DND-41 (cell line): ENCODE measurements around the gene ULK2.
"Not testable (repeated sequence)": the region's sequence is repeated elsewhere in the genome, so short reads cannot be mapped to it uniquely, and the experiment has no call there.

Source experiments
- ATAC-seq: fragments of 200-7000 bp; cut with Tn5 transposase; 3 replicates; pipeline ENCODE4 v1.9.1; 2021; ENCODE audit warnings: low read depth; ENCODE audit not compliant: insufficient read depth
- DNase-seq: peaks from one replicate; pipeline ENCODE4 v3.0.0-alpha.2; 2020
- H2AFZ ChIP-seq: 2 replicates; pipeline ENCODE4 v1.6.0; 2012; ENCODE audit warnings: low read depth, low read length
- H3K27ac ChIP-seq: 2 replicates; pipeline ENCODE4 v1.5.1; 2012; ENCODE audit warnings: low read length, inconsistent platforms
- H3K27me3 ChIP-seq: fragments of 200-600 bp; sonication (generic); 2 replicates; pipeline ENCODE4 v1.6.0; 2012; ENCODE audit warnings: low read length, mild to moderate bottlenecking, inconsistent platforms; ENCODE audit not compliant: insufficient read depth, poor library complexity
- H3K36me3 ChIP-seq: 2 replicates; pipeline ENCODE4 v1.5.1; 2012; ENCODE audit warnings: low read length, inconsistent platforms; ENCODE audit not compliant: insufficient read depth
- H3K4me1 ChIP-seq: 2 replicates; pipeline ENCODE4 v1.5.1; 2012; ENCODE audit warnings: mild to moderate bottlenecking, low read length; ENCODE audit not compliant: insufficient read depth
- H3K4me2 ChIP-seq: 2 replicates; pipeline ENCODE4 v1.6.0; 2012; ENCODE audit warnings: mild to moderate bottlenecking, moderate library complexity, low read length, inconsistent platforms; ENCODE audit not compliant: insufficient read depth
- H3K4me3 ChIP-seq, 2 experiments: fragments of 200-600 bp in 1 of 2; shearing (Covaris generic) in 1 of 2; 2 replicates each; pipeline ENCODE4 v1.5.1; 2012 to 2016; ENCODE audit warnings: inconsistent platforms in 2 of 2, low read length in 2 of 2, mild to moderate bottlenecking in 2 of 2, low read depth in 1 of 2, moderate library complexity in 1 of 2
- H3K79me2 ChIP-seq: 2 replicates; pipeline ENCODE4 v1.6.0; 2012; ENCODE audit warnings: low read length, inconsistent platforms; ENCODE audit not compliant: insufficient read depth
- H3K9ac ChIP-seq: 2 replicates; pipeline ENCODE4 v1.6.0; 2012; ENCODE audit warnings: low read depth, mild to moderate bottlenecking, inconsistent platforms, low read length, moderate library complexity
- H3K9me3 ChIP-seq: 2 replicates; pipeline ENCODE4 v1.5.1; 2012; ENCODE audit warnings: low read length, moderate library complexity, mild to moderate bottlenecking, inconsistent platforms; ENCODE audit not compliant: insufficient read depth, severe bottlenecking
- H4K20me1 ChIP-seq: 2 replicates; pipeline ENCODE4 v1.6.0; 2012; ENCODE audit warnings: low read length; ENCODE audit not compliant: insufficient read depth
- CTCF ChIP-seq: IDR thresholded peaks from 2 replicates; pipeline ENCODE4 v1.5.1; 2012; ENCODE audit warnings: borderline replicate concordance, low read length, moderate library complexity, mild to moderate bottlenecking; ENCODE audit not compliant: poor library complexity, severe bottlenecking; ENCODE audit errors: extremely low read depth
- EZH2 ChIP-seq: IDR thresholded peaks from 3 replicates; pipeline ENCODE4 v1.6.1; 2012; ENCODE audit warnings: borderline replicate concordance, low read depth, mild to moderate bottlenecking, moderate library complexity, low read length, inconsistent platforms; ENCODE audit not compliant: severe bottlenecking

The ULK2 gene

GRCh38 chr17:19867079-19867328 lies 732 bp downstream of the ULK2 start:
- no peak overlapping the region for H2AFZ ChIP-seq

GRCh38 chr17:19865021-19865420 lies 2.7 kb downstream of the ULK2 start:
- H3K36me3 ChIP-seq, result no peaks in the 10 kb centered on the region
- no peak overlapping the region for H2AFZ ChIP-seq
- no peaks in the 10 kb centered on the region for H3K27me3 ChIP-seq
- H3K79me2 ChIP-seq, result no peaks in the 10 kb centered on the region
- no peak overlapping the region for H3K4me3 ChIP-seq
- no peak for DNase-seq
- no peaks in the 10 kb centered on the region for H3K9me3 ChIP-seq
- no peak for ATAC-seq
- no peak overlapping the region for H3K27ac ChIP-seq
- TF ChIP-seq CTCF (no peak), EZH2 (no peak)
- no peaks in the 10 kb centered on the region for H4K20me1 ChIP-seq
- H3K9ac ChIP-seq, result no peak overlapping the region
- H3K4me1 ChIP-seq, result no peaks in the 10 kb centered on the region
- no peak overlapping the region for H3K4me2 ChIP-seq

More at GRCh38 chr17:19867079-19867328, 732 bp downstream of the ULK2 start:
- H4K20me1 ChIP-seq, result no peaks in the 10 kb centered on the region
- H3K27ac ChIP-seq, result no peak overlapping the region
- no peak overlapping the region for H3K4me3 ChIP-seq
- no peaks in the 10 kb centered on the region for H3K9me3 ChIP-seq
- no peak overlapping the region for H3K4me2 ChIP-seq
- ATAC-seq (no peak), DNase-seq (no peak)
- no peaks in the 10 kb centered on the region for H3K4me1 ChIP-seq
- TF ChIP-seq CTCF (no peak), EZH2 (no peak)
- H3K36me3 ChIP-seq, result no peaks in the 10 kb centered on the region
- no peaks in the 10 kb centered on the region for H3K79me2 ChIP-seq
- no peaks in the 10 kb centered on the region for H3K27me3 ChIP-seq
- H3K9ac ChIP-seq, result no peak overlapping the region

DNA sequence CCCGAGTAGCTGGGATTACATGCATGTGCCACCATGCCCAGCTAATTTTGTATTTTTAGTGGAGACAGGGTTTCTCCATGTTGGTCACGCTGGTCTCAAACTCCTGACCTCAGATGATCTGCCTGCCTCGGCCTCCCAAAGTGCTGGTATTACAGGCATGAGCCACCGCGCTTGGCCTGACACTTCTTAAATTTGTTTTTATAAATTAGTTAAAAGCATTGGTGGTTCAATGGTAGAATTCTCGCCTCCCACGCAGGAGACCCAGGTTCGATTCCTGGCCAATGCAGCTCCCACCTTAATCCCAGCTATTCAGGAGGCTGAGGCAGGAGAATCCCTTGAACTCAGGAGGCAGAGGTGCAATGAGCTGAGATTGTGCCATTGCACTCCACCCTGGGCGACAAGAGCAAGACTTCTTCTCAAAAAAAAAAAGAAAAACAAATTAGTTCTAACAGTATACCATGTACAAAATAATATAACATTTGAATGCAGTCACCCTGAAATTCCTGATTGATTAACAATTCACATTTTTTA lies 7.0 kb downstream of the ULK2 start:
- not testable (repeated sequence) for H2AFZ ChIP-seq, H3K9me3 ChIP-seq, H3K79me2 ChIP-seq, H3K4me3 ChIP-seq, ATAC-seq, H3K4me2 ChIP-seq, H3K4me1 ChIP-seq, H4K20me1 ChIP-seq, H3K9ac ChIP-seq, H3K27ac ChIP-seq, DNase-seq, H3K27me3 ChIP-seq, H3K36me3 ChIP-seq

GRCh38 chr17:19857640-19858039 lies 10.1 kb downstream of the ULK2 start:
- Histone ChIP-seq H3K36me3 (no peaks in the 10 kb centered on the region), H3K4me3 (no peak overlapping the region), H3K4me1 (no peaks in the 10 kb centered on the region), H3K9ac (no peak overlapping the region), H3K4me2 (no peak overlapping the region), H3K79me2 (no peaks in the 10 kb centered on the region), H3K27me3 (peaks cover 3% of the 10 kb centered on the region), H3K9me3 (no peaks in the 10 kb centered on the region), H4K20me1 (no peaks in the 10 kb centered on the region), H3K27ac (no peak overlapping the region), H2AFZ (no peak overlapping the region)
- ATAC-seq, result no peak
- DNase-seq, result no peak
- TF ChIP-seq EZH2 (no peak), CTCF (no peak)
